Fibroblast of villous mesenchyme (primary cell): ENCODE measurements around the gene IL16. TPM values are rescaled to one million over a fixed set of nuclear protein-coding genes. Genes with fewer than 3 reads are reported as not detected.

Experiments
- DNase-seq: peaks from one replicate; pipeline ENCODE4 v3.0.0-alpha.2; 2010; ENCODE audit warnings: low read depth
- H3K4me3 ChIP-seq: 2 replicates; pipeline ENCODE4 v1.5.1; 2011; ENCODE audit warnings: low read depth, mild to moderate bottlenecking, low read length
- CTCF ChIP-seq: IDR thresholded peaks from 2 replicates; pipeline ENCODE4 v1.5.1; 2012; ENCODE audit warnings: low read depth, mild to moderate bottlenecking, low read length; ENCODE audit not compliant: insufficient read depth
- total RNA-seq: library from RNA; depleted of rRNA; stranded (reverse); fragments of >200 nt; gene quantifications from 2 replicates; pipeline ENCODE4 v1.2.3, GENCODE V29; 2012

Gene IL16
- total RNA-seq, 1 donor, result not detected

- H3K4me3 ChIP-seq, result no peak overlapping the region
- no peak for TF ChIP-seq CTCF
Measured at GRCh38 chr15:81362790-81363189, 166.1 kb downstream of the IL16 start.

GRCh38 chr15:81363276-81363675, 166.6 kb downstream of the IL16 start:
- no peak for DNase-seq
- no peak overlapping the region for H3K4me3 ChIP-seq
- TF ChIP-seq CTCF, result no peak

More at GRCh38 chr15:81362790-81363189, 166.1 kb downstream of the IL16 start:
- no peak for DNase-seq

Other genes starting within 250 kb of the IL16 start
- 17.1 and 24.2 TPM in 2 replicates for gene MESD, start 207.1 kb upstream of the IL16 start, total RNA-seq
- gene TLNRD1, start 196.0 kb upstream of the IL16 start, total RNA-seq, result 13.4 and 15.8 TPM in 2 replicates
- gene CFAP161, start 62.6 kb upstream of the IL16 start, total RNA-seq, result 0.64 and 0.86 TPM in 2 replicates
- gene STARD5, start 127.3 kb downstream of the IL16 start, total RNA-seq, result 9.3 and 14.7 TPM in 2 replicates
- gene TMC3, start 177.3 kb downstream of the IL16 start, total RNA-seq, result not detected in 2 replicates